HepG2 (cell line): Measurements from ENCODE around the gene PANK3. TPM values are rescaled to one million over a fixed set of nuclear protein-coding genes. Genes with fewer than 3 reads are reported as not detected.
"Not testable (repeated sequence)": the region's sequence is repeated elsewhere in the genome, so short reads cannot be mapped to it uniquely, and the experiment has no call there.

Experiments
- ATAC-seq: fragments of 200-7000 bp; cut with Tn5 transposase; 3 replicates; pipeline ENCODE4 v1.9.1; 2020; ENCODE audit warnings: mild to moderate bottlenecking, moderate library complexity
- BruUV-seq: library from RNA; stranded (reverse); fragments of 400-500 nt; replicated peaks from 2 replicates; lab custom pipeline; 2021; lab: Mats Ljungman, UMichigan
- CTCF ChIA-PET: fragments of 300-600 bp; formaldehyde crosslinking; extraction: SDS; loops from one replicate; lab custom pipeline; 2021; ENCODE audit warnings: low total read pairs, inconsistent platforms, low intra/inter-chr PET ratio; lab: Yijun Ruan, JAX
- POLR2A ChIA-PET: fragments of 350-600 bp; sonication (Branson Sonifier 250); formaldehyde crosslinking; loops from one replicate; lab custom pipeline; 2020; ENCODE audit warnings: antibody characterized with exemption, inconsistent platforms; lab: Yijun Ruan, JAX
- DNase-seq: peaks from one replicate; pipeline ENCODE4 v3.0.0-alpha.2; 2015; ENCODE audit warnings: low spot score
- FAIRE-seq: peaks from 3 replicates; lab custom pipeline; 2011; peaks lifted over from hg19 to GRCh38; lab: Jason Lieb, UNC
- H2AFZ ChIP-seq: one replicate; pipeline ENCODE4 v1.6.1; 2011; ENCODE audit warnings: low read length, inconsistent platforms
- H3K27ac ChIP-seq: fragments of 300-600 bp; 3 replicates; pipeline ENCODE4 v1.8.0; 2011; ENCODE audit warnings: mixed run types, mild to moderate bottlenecking, mixed read lengths, low read length, inconsistent platforms; ENCODE audit not compliant: insufficient read depth; ENCODE audit errors: extremely low read length
- H3K27me3 ChIP-seq, 2 experiments: fragments of 200-600 bp in 1 of 2; 2 replicates in 1 of 2; 3 replicates in 1 of 2; pipeline versions ENCODE4 v1.6.0 to v1.8.0; 2011; ENCODE audit warnings: low read length in 2 of 2, mild to moderate bottlenecking in 2 of 2, moderate library complexity in 2 of 2, inconsistent platforms in 1 of 2; ENCODE audit not compliant: insufficient read depth in 2 of 2, control insufficient read depth in 1 of 2
- H3K36me3 ChIP-seq, 2 experiments: fragments of 200-600 bp in 1 of 2; replicated peaks in 1 of 2; 2 replicates in 1 of 2; 3 replicates in 1 of 2; pipeline versions ENCODE4 v1.5.1 to v1.8.0; 2011; ENCODE audit warnings: low read length in 2 of 2, inconsistent platforms in 1 of 2; ENCODE audit not compliant: insufficient read depth in 2 of 2, control insufficient read depth in 1 of 2
- H3K4me1 ChIP-seq: 2 replicates; pipeline ENCODE4 v1.5.1; 2012; ENCODE audit warnings: low read length, inconsistent platforms; ENCODE audit not compliant: insufficient read depth
- H3K4me2 ChIP-seq: 2 replicates; pipeline ENCODE4 v1.6.0; 2011; ENCODE audit warnings: low read depth, low read length, inconsistent platforms
- H3K4me3 ChIP-seq, 3 experiments: fragments of 200-600 bp in 1 of 3; sonication (generic), shearing (Covaris generic) in 1 of 3; replicated peaks in 1 of 3; 2 replicates each; pipeline ENCODE4 v1.5.1; 2011 to 2016; ENCODE audit warnings: low read length in 3 of 3, inconsistent platforms in 2 of 3, low read depth in 2 of 3, mild to moderate bottlenecking in 2 of 3, control low read depth in 1 of 3, mixed read lengths in 1 of 3; ENCODE audit not compliant: insufficient read depth in 1 of 3
- H3K79me2 ChIP-seq: one replicate; pipeline ENCODE4 v1.6.1; 2011; ENCODE audit warnings: low read length, inconsistent platforms; ENCODE audit not compliant: insufficient read depth
- H3K9ac ChIP-seq: 2 replicates; pipeline ENCODE4 v1.6.0; 2011; ENCODE audit warnings: mild to moderate bottlenecking, low read depth, low read length, inconsistent platforms; ENCODE audit not compliant: insufficient read depth
- H3K9me3 ChIP-seq: 2 replicates; pipeline ENCODE4 v1.5.1; 2012; ENCODE audit warnings: mild to moderate bottlenecking, low read length
- H4K20me1 ChIP-seq: 2 replicates; pipeline ENCODE4 v1.6.0; 2011; ENCODE audit warnings: inconsistent platforms, mild to moderate bottlenecking, low read length, moderate library complexity; ENCODE audit not compliant: insufficient read depth
- SCMH1 ChIP-seq: sonication (generic); formaldehyde crosslinking; IDR thresholded peaks from 2 replicates; pipeline ENCODE4 v1.9.0; 2021; ENCODE audit warnings: missing genetic modification reagents, mild to moderate bottlenecking, borderline replicate concordance
- ZNF652 ChIP-seq: IDR thresholded peaks from 2 replicates; pipeline ENCODE4 v1.6.1; 2016; ENCODE audit warnings: low read depth, borderline replicate concordance
- WGBS: methylation state at CpG from one replicate; pipeline ENCODE4 v1.1.6; 2017; ENCODE audit warnings: low lambda C conversion rate; 5-methylcytosine and 5-hydroxymethylcytosine counted together
- in situ Hi-C: cut with HindIII; loops from 2 replicates; pipeline ENCODE4 v1.10.0; 2017; ENCODE audit warnings: low pct_unique_long_range_greater_than_20kb; ENCODE audit not compliant: extremely low pct_ligation_motif_present
- intact Hi-C: fragments of 100-400 bp; cut with micrococcal nuclease; formaldehyde crosslinking; loops from one replicate; pipeline ENCODE4 v1.10.0; 2022; ENCODE audit not compliant: unreplicated experiment
- polyA plus RNA-seq, 8 experiments: library from polyadenylated mRNA; depleted of rRNA in 3 of 8; stranded (reverse) in 7 of 8; unstranded in 1 of 8; fragments of >200 nt; fragmentation: Illumina TruSeq in 4 of 8; extraction: Trizol in 4 of 8; gene quantifications; 2 replicates each; pipeline versions ENCODE4 v1.2.1 to v1.2.3, GENCODE V29; 2011 to 2016; ENCODE audit warnings: low read depth in 4 of 8, missing spikeins in 1 of 8, mixed read lengths in 1 of 8; ENCODE audit not compliant: insufficient read depth in 1 of 8
- total RNA-seq, 5 experiments: library from RNA; depleted of rRNA; stranded (reverse); fragments of >200 nt; fragmentation: Illumina TruSeq; extraction: Trizol; gene quantifications; 2 replicates each; pipeline ENCODE4 v1.2.3, GENCODE V29; 2016; ENCODE audit warnings: low read depth in 1 of 5

Gene PANK3
- total and polyA plus RNA-seq, 2 of the 13 experiments (the other 11 are each of a cell fraction or from before 2014, with no cell fraction given), result 26.9 to 69.5 TPM

DNA sequence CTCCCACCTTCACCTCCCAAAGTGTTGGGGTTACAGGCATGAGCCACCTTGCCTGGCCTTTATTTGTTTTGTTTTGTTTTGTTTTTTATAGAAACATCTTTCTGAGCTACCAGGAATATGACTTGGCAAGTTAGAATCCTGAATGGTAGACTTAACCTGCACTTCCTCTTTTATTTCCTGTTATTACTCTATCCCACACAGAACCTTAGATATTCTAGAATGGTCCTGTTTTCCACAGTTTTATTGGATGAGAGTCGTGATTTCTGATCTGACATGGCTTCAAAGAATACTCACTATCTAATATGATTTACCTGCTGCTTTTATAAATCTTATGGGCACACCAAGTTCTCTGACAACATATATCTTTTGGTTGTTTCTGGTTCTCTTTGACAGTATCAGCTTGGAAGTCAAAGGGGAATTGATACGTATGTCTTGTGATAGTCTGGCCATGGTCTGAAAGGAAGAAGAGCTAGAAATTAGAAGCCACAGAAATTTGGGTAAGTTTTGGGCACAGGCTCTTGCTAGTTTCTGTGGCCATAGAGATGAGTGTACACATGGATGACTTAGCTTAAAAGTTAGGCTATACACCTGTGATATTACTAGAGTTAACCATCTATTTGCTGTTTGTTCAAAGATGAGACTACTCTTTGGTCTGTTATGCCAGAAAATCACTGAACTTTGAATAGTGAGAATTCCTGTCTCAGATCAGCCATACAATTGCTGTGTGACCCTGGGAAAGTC is 4.7 kb upstream of the PANK3 start:
- Histone ChIP-seq H3K4me3 (no peak overlapping the region), H3K79me2 (peaks cover 1% of the 10 kb centered on the region), H3K27ac (peak overlapping the region; percentile 27), H2AFZ (no peak overlapping the region), H3K9me3 (no peaks in the 10 kb centered on the region), H3K9ac (no peak overlapping the region), H3K4me1 (peaks cover 39% of the 10 kb centered on the region), H3K27me3 (no peaks in the 10 kb centered on the region; a peak in 1 of 5 replicates), H4K20me1 (peaks cover 2% of the 10 kb centered on the region; the same call in 1 of the 2 replicates), H3K4me2 (no peak overlapping the region), H3K36me3 (no peaks in the 10 kb centered on the region)
- ChIA-PET POLR2A (interaction anchor here (1.9 kb wide), 1 partner anchor 8 kb away, joined by 7 read pairs; no protein-coding TSS in a partner anchor), CTCF (no interaction called here)
- FAIRE-seq, result no peak
- TF ChIP-seq ZNF652 (CRISPR knock-in tag), result peak; percentile 46; the same call in 1 of the 2 replicates
- TF ChIP-seq SCMH1 (CRISPR knock-in tag), result no peak
- no TSS peak for BruUV-seq
- WGBS, result 93% methylated on average over 2 of the region's 2 CpGs
- DNase-seq, result no peak
- intact Hi-C loops, result no loop called here
- in situ Hi-C loops, result no loop called here
- no peak for ATAC-seq

DNA sequence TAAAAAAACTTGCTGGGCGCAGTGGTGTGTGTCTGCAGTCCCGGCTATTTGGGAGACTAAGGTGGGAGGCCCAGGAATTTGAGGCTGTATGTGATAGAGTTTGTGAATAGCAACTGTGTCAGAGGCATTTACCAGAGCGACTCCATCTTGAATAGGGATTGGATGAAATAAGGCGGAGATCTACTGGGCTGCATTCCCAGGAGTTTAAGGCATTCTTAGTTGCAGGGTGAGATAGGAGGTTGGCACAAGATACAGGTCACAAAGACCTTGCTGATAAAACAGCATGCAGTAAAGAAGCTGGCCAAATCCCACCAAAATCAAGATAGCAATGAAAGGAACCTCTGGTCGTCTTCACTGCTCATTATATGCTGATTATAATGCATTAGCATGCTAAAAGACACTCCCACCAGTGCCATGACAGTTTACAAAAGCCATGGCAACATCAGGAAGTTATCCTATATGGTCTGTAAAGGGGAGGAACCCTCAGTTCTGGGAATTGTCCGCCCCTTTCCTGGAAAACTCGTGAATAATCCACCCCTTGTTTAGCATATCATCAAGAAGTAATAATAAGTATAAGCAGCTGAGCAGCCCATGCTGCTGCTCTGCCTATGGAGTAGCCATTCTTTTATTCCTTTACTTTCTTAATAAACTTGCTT is 1.8 kb upstream of the PANK3 start:
- H3K9me3 ChIP-seq, H3K27me3 ChIP-seq, H3K4me2 ChIP-seq, CTCF ChIA-PET, DNase-seq, BruUV-seq, ATAC-seq, FAIRE-seq, H3K27ac ChIP-seq, H2AFZ ChIP-seq, H3K4me3 ChIP-seq, intact Hi-C loops, H3K9ac ChIP-seq, H3K36me3 ChIP-seq, in situ Hi-C loops: not testable (repeated sequence)
- 94% methylated on average over 7 of the region's 7 CpGs for WGBS
- POLR2A ChIA-PET, result interaction anchor here (1.3 to 4.0 kb wide), 2 partner anchors 9 to 30 kb away, joined by 4 to 91 read pairs; no protein-coding TSS in a partner anchor
- Histone ChIP-seq H3K4me1 (peaks cover 42% of the 10 kb centered on the region), H3K79me2 (peaks cover 31% of the 10 kb centered on the region), H4K20me1 (peaks cover 30% of the 10 kb centered on the region)
